Activated CD8-positive, alpha-beta memory T cell treated with anti-CD3 and anti-CD28 coated beads, Interleukin-2, amount 10 ng/mL, durations not matched to agents 7 days and 5 days (primary cell): Measurements from ENCODE around the gene CCDC87. TPM values are rescaled to one million over a fixed set of nuclear protein-coding genes. Genes with fewer than 3 reads are reported as not detected.
"Not testable (repeated sequence)": the region's sequence is repeated elsewhere in the genome, so short reads cannot be mapped to it uniquely, and the experiment has no call there.

ENCODE experiments used
- ATAC-seq: fragments of 150-1000 bp; cut with Tn5 transposase; one replicate; pipeline ENCODE4 v1.10.0; 2021; ENCODE audit warnings: moderate library complexity
- CTCF ChIA-PET: fragments of 350-600 bp; sonication (Branson Sonifier 250); formaldehyde crosslinking; loops from one replicate; lab custom pipeline; 2021; ENCODE audit warnings: antibody characterized with exemption; lab: Charles Lee
- DNase-seq: peaks from one replicate; pipeline ENCODE4 v3.0.0-alpha.2; 2020
- H3K27ac Mint-ChIP-seq: one replicate; pipeline ENCODE4 v1.8.0; 2021; ENCODE audit warnings: mild to moderate bottlenecking, mixed read lengths
- H3K27me3 Mint-ChIP-seq: one replicate; pipeline ENCODE4 v1.8.0; 2021; ENCODE audit warnings: mixed read lengths
- H3K36me3 Mint-ChIP-seq: one replicate; pipeline ENCODE4 v1.8.0; 2021; ENCODE audit warnings: mild to moderate bottlenecking, mixed read lengths
- H3K4me1 Mint-ChIP-seq: one replicate; pipeline ENCODE4 v1.8.0; 2021; ENCODE audit warnings: mixed read lengths
- H3K4me3 Mint-ChIP-seq: one replicate; pipeline ENCODE4 v1.8.0; 2021; ENCODE audit warnings: mild to moderate bottlenecking, moderate library complexity, mixed read lengths
- H3K9me3 Mint-ChIP-seq: one replicate; pipeline ENCODE4 v1.8.0; 2022; ENCODE audit warnings: low read depth, mixed read lengths
- total RNA-seq, 2 experiments: library from RNA; stranded (reverse); gene quantifications; one replicate each; pipeline ENCODE4 v1.2.3, GENCODE V29; 2021

Gene CCDC87
- total RNA-seq, 2 experiments from 2014 or later = 0.12 TPM; not detected in 1

DNA sequence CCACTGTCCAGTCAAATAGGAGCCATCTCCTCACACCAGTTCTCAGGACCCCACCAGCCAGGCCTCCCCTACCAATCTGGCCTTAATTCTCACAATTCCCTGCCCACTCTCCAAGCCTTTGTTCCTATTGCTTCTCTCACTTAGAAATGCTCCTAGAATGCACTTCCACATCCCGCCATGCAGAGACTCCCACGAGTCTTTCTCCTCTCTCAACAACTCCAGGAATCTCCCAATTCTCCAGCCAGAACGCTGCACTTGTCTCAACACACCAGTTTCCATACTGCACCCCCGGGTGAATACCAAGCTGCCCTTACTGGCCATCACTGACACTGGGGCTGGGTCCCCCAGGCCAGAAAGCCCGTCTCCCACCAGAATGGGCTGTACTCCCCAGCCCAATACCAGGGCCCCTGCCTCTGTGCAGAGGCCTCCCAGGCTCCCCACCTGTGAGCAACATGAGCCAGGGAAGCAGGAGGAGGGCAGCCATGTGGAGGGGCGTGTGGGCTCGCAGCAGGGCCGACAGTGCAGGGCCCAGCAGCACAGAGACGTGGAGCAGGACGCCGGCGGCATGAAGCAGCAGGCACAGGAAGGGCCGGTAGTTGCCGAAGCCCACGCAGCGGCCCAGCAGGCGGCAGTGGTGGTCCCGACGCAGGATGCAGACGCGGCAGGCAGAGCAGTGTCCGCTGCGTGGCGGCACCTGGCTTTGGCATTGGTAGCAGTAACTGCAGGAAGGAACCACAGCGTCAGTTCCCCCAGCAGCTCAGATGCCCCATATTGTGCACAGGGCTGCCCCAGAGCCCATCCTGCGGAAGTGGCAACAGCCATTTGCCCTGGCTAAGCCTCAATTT, 49.4 kb downstream of the CCDC87 start:
- H3K36me3 Mint-ChIP-seq = peaks cover 8% of the 10 kb centered on the region
- ATAC-seq = peak; percentile 61
- peak overlapping the region; percentile 91 for H3K27ac Mint-ChIP-seq
- DNase-seq = peak; percentile 90
- H3K27me3 Mint-ChIP-seq = peaks cover under 1% of the 10 kb centered on the region
- peak overlapping the region; percentile 66 for H3K4me3 Mint-ChIP-seq
- peaks cover 30% of the 10 kb centered on the region for H3K4me1 Mint-ChIP-seq
- no peaks in the 10 kb centered on the region for H3K9me3 Mint-ChIP-seq
- CTCF ChIA-PET = interaction anchor here (0.8 to 2.0 kb wide), 5 partner anchors 11 to 134 kb away, joined by 3 to 13 read pairs (median 4); partner anchors contain the start of genes CCDC87, CCS and RBM4B

DNA sequence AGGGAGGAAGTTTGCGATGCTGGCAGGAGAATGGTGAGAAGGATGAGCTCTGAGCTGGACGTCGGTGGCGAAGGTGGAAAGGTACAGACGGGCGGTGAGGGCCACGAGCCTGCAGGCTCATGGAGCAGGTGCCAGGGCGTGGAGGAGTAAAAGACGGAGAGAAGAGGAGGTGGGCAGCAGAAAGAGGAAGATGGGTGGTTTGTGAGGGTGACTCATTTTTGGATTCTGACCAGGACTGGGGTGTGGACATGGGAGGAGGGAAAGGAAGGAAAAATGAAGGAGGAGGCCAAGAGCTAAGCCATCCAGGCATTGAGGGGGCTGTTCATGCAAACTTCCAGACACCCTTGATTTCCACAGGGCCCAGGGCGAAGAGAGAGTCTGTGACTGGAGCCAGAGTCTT, 50.5 kb downstream of the CCDC87 start:
- no peak for DNase-seq
- ATAC-seq = no peak
- Mint-ChIP-seq H3K4me3 (no peak overlapping the region), H3K27ac (peak overlapping the region; percentile 91), H3K4me1 (peaks cover 30% of the 10 kb centered on the region), H3K36me3 (peaks cover 11% of the 10 kb centered on the region), H3K9me3 (no peaks in the 10 kb centered on the region), H3K27me3 (no peaks in the 10 kb centered on the region)
- CTCF ChIA-PET = interaction anchor here (0.9 kb wide), 1 partner anchor 135 kb away, joined by 3 read pairs; the partner anchor contains the start of gene RBM4B

DNA sequence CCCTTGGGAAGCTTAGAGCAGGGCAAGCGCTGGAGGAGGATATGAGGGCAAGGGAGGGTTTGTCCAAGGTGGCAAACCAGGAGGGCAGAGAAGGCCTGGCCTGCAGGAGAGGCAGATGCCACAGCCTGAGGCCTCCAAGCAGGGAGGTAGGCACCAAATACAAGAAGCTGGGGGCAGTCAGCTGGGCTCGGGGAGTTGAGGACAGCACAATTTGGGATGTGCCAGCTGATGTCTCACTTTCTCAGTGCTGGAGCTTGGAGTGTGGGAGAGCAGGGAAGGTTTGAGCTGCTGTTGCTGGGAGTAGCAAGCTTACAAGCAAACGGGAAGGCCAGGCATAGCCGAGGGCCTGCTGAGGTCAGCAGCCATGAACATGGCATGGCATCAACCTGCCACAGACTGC, 51.0 kb downstream of the CCDC87 start:
- Mint-ChIP-seq H3K4me1 (peaks cover 29% of the 10 kb centered on the region), H3K27ac (peak overlapping the region; percentile 22), H3K9me3 (no peaks in the 10 kb centered on the region), H3K27me3 (no peaks in the 10 kb centered on the region), H3K36me3 (peaks cover 15% of the 10 kb centered on the region), H3K4me3 (no peak overlapping the region)
- CTCF ChIA-PET = interaction anchor here (0.9 to 1.1 kb wide), 2 partner anchors 136 to 137 kb away, joined by 3 to 4 read pairs; partner anchors contain the start of gene RBM4B
- DNase-seq = no peak
- no peak for ATAC-seq

DNA sequence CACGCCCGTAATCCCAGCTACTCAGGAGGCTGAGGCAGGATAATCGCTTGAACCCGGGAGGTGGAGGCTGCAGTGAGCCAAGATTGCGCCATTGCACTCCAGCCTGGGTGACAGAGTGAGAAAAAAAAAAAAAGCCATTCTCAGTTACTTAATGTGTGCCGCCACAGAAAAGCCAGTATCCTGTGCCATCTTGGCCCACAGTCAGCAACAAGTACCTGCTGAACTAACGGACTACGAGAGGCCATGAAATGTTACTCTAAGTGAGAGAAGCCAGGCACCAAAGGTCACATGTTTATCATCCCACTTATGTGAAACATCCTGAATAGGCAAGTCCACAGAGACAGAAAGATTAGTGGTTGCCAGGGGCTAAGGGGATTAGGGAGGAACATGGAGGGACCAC, 52.3 kb downstream of the CCDC87 start:
- peaks cover 18% of the 10 kb centered on the region for H3K36me3 Mint-ChIP-seq
- not testable (repeated sequence) for H3K27me3 Mint-ChIP-seq, DNase-seq, H3K9me3 Mint-ChIP-seq, H3K27ac Mint-ChIP-seq, ATAC-seq, H3K4me3 Mint-ChIP-seq
- CTCF ChIA-PET = interaction anchor here (1.1 kb wide), 1 partner anchor 138 kb away, joined by 4 read pairs; no protein-coding TSS in a partner anchor
- H3K4me1 Mint-ChIP-seq = peaks cover 26% of the 10 kb centered on the region

Other genes with a start within 250 kb of the CCDC87 start
- gene BRMS1, start 248.0 kb downstream of the CCDC87 start, total RNA-seq = 10 to 100 TPM; 55.3 to 56.8 TPM
- gene B4GAT1, start 245.4 kb downstream of the CCDC87 start, total RNA-seq = 1 to 10 TPM; 7.9 to 8.7 TPM
- 10 to 100 TPM in 1 of 2 experiments, 1 to 10 TPM in 1; 7.6 to 10.1 TPM for gene SLC29A2, start 221.3 kb downstream of the CCDC87 start, total RNA-seq
- gene NPAS4, start 172.0 kb downstream of the CCDC87 start, total RNA-seq = under 1 TPM in 1 of 2 experiments, not detected in 1; 0.12 TPM
- gene MRPL11, start 154.2 kb downstream of the CCDC87 start, total RNA-seq = 10 to 100 TPM; 75.5 to 91.3 TPM
- 1 to 10 TPM; 4.1 to 5.7 TPM for gene PELI3, start 126.2 kb downstream of the CCDC87 start, total RNA-seq
- gene DPP3, start 112.6 kb downstream of the CCDC87 start, total RNA-seq = 10 to 100 TPM; 54.2 to 79.6 TPM
- 10 to 100 TPM; 12.6 to 12.9 TPM for gene BBS1, start 82.4 kb downstream of the CCDC87 start, total RNA-seq
- 10 to 100 TPM; 18.7 to 19.8 TPM for gene ZDHHC24, start 47.0 kb downstream of the CCDC87 start, total RNA-seq
- under 1 TPM in 1 of 2 experiments, not detected in 1; 0.40 TPM for gene ACTN3, start 46.2 kb downstream of the CCDC87 start, total RNA-seq
- gene CTSF, start 24.5 kb downstream of the CCDC87 start, total RNA-seq = 1 to 10 TPM; 2.8 to 4.1 TPM
- 10 to 100 TPM; 30.1 to 38.0 TPM for gene CCS, start 122 bp upstream of the CCDC87 start, total RNA-seq
- 100 to 1,000 TPM; 152 to 176 TPM for gene RBM14, start 23.6 kb upstream of the CCDC87 start, total RNA-seq
- gene RBM4, start 45.6 kb upstream of the CCDC87 start, total RNA-seq = 100 to 1,000 TPM; 111 to 119 TPM
- gene RBM4B, start 84.8 kb upstream of the CCDC87 start, total RNA-seq = 10 to 100 TPM; 14.7 to 20.9 TPM
- under 1 TPM; 0.41 to 0.52 TPM for gene SPTBN2, start 136.2 kb upstream of the CCDC87 start, total RNA-seq